Glutamatergic neuron (in vitro differentiated cells): Measurements from ENCODE around the gene JAK3. TPM values are rescaled to one million over a fixed set of nuclear protein-coding genes. Genes with fewer than 3 reads are reported as not detected.
"Not testable (repeated sequence)": the region's sequence is repeated elsewhere in the genome, so short reads cannot be mapped to it uniquely, and the experiment has no call there.

ENCODE experiments used
- DNase-seq: peaks from one replicate; pipeline ENCODE4 v3.0.0; 2022
- H3K27ac Mint-ChIP-seq: one replicate; pipeline ENCODE4 v1.8.0; 2020; ENCODE audit warnings: mild to moderate bottlenecking, mixed read lengths, inconsistent platforms; ENCODE audit not compliant: unreplicated experiment
- H3K27me3 Mint-ChIP-seq: one replicate; pipeline ENCODE4 v1.8.0; 2020; ENCODE audit warnings: mild to moderate bottlenecking, moderate library complexity, mixed read lengths, inconsistent platforms; ENCODE audit not compliant: unreplicated experiment
- H3K36me3 Mint-ChIP-seq: one replicate; pipeline ENCODE4 v1.8.0; 2020; ENCODE audit warnings: mild to moderate bottlenecking, mixed read lengths, inconsistent platforms; ENCODE audit not compliant: unreplicated experiment
- H3K4me1 Mint-ChIP-seq: one replicate; pipeline ENCODE4 v1.8.0; 2020; ENCODE audit warnings: mild to moderate bottlenecking, low read depth, mixed read lengths, inconsistent platforms; ENCODE audit not compliant: unreplicated experiment
- H3K4me3 Mint-ChIP-seq: one replicate; pipeline ENCODE4 v1.8.0; 2020; ENCODE audit warnings: mild to moderate bottlenecking, mixed read lengths, inconsistent platforms; ENCODE audit not compliant: unreplicated experiment
- H3K9me3 Mint-ChIP-seq: one replicate; pipeline ENCODE4 v1.8.0; 2020; ENCODE audit warnings: mild to moderate bottlenecking, moderate library complexity, mixed read lengths, inconsistent platforms; ENCODE audit not compliant: unreplicated experiment
- CTCF ChIP-seq: fragments of 200-600 bp; sonication (generic); IDR thresholded peaks from one replicate; pipeline ENCODE4 v1.5.0; 2021; ENCODE audit not compliant: partially characterized antibody, unreplicated experiment
- total RNA-seq: library from RNA; stranded (reverse); fragmentation: NEBNext Ultra II Directional; extraction: Animal tissue kit (Norgen Biotek cat#: 25700); gene quantifications from one replicate; pipeline ENCODE4 v1.2.1, GENCODE V29; 2021; ENCODE audit not compliant: unreplicated experiment

JAK3 gene
- total RNA-seq, 1 donor from 2014 or later = 1.3 TPM

- Mint-ChIP-seq H3K36me3 (peaks cover 17% of the 10 kb centered on the region), H3K27ac (no peak overlapping the region), H3K9me3 (peaks cover 6% of the 10 kb centered on the region), H3K4me3 (no peak overlapping the region), H3K4me1 (peaks cover 1% of the 10 kb centered on the region), H3K27me3 (peaks cover 9% of the 10 kb centered on the region)
- peak; percentile 81 for DNase-seq
- peak; percentile 93 for TF ChIP-seq CTCF
Measured at GRCh38 chr19:17784201-17785008, 63.4 kb downstream of the JAK3 start.

GRCh38 chr19:17783721-17784120 is 64.1 kb downstream of the JAK3 start:
- DNase-seq, H3K27me3 Mint-ChIP-seq, H3K4me3 Mint-ChIP-seq, H3K27ac Mint-ChIP-seq, H3K9me3 Mint-ChIP-seq, H3K4me1 Mint-ChIP-seq: not testable (repeated sequence)
- peaks cover 14% of the 10 kb centered on the region for H3K36me3 Mint-ChIP-seq

- no peak for TF ChIP-seq CTCF
- no peak overlapping the region for H3K4me3 Mint-ChIP-seq
Measured at GRCh38 chr19:17780781-17781180, 67.0 kb downstream of the JAK3 start.

GRCh38 chr19:17778968-17779929 is 68.5 kb downstream of the JAK3 start:
- H3K27ac Mint-ChIP-seq = peak overlapping the region; percentile 62
- peaks cover 7% of the 10 kb centered on the region for H3K9me3 Mint-ChIP-seq
- peaks cover 3% of the 10 kb centered on the region for H3K4me1 Mint-ChIP-seq
- peak; percentile 72 for DNase-seq
- H3K4me3 Mint-ChIP-seq = peak overlapping the region; percentile 81
- peaks cover 12% of the 10 kb centered on the region for H3K36me3 Mint-ChIP-seq
- peaks cover 5% of the 10 kb centered on the region for H3K27me3 Mint-ChIP-seq
- no peak for TF ChIP-seq CTCF

More at GRCh38 chr19:17780781-17781180, 67.0 kb downstream of the JAK3 start:
- H3K27ac Mint-ChIP-seq = no peak overlapping the region
- H3K9me3 Mint-ChIP-seq = peaks cover 7% of the 10 kb centered on the region
- peaks cover 11% of the 10 kb centered on the region for H3K36me3 Mint-ChIP-seq
- H3K4me1 Mint-ChIP-seq = peaks cover 4% of the 10 kb centered on the region
- no peak for DNase-seq
- H3K27me3 Mint-ChIP-seq = peaks cover 5% of the 10 kb centered on the region

- peaks cover 9% of the 10 kb centered on the region for H3K9me3 Mint-ChIP-seq
- DNase-seq = peak; percentile 80
- H3K4me1 Mint-ChIP-seq = peaks cover 2% of the 10 kb centered on the region
- H3K27ac Mint-ChIP-seq = no peak overlapping the region
- peak; percentile 10 for TF ChIP-seq CTCF
- H3K36me3 Mint-ChIP-seq = peaks cover 11% of the 10 kb centered on the region
- H3K4me3 Mint-ChIP-seq = peak overlapping the region; percentile 81
- peaks cover 5% of the 10 kb centered on the region for H3K27me3 Mint-ChIP-seq
Measured at GRCh38 chr19:17778251-17778967, 69.4 kb downstream of the JAK3 start.

GRCh38 chr19:17777840-17778239 is 69.9 kb downstream of the JAK3 start:
- H3K36me3 Mint-ChIP-seq = peaks cover 11% of the 10 kb centered on the region
- peaks cover 11% of the 10 kb centered on the region for H3K9me3 Mint-ChIP-seq
- DNase-seq, H3K4me3 Mint-ChIP-seq, H3K27me3 Mint-ChIP-seq, H3K4me1 Mint-ChIP-seq, H3K27ac Mint-ChIP-seq: not testable (repeated sequence)
